Uterus (tissue), 2 donors: ENCODE data around the gene ARHGEF4.

Source experiments
- POLR2A ChIP-seq, 2 donors: fragments of 450-650 bp; IDR thresholded peaks; one replicate each; pipeline ENCODE4 v1.6.1; 2016; ENCODE audit warnings: antibody characterized with exemption in 2 of 2, mild to moderate bottlenecking in 1 of 2, moderate library complexity in 1 of 2
- TF ChIP-seq, protein P1 (sequence below), 4 experiments: fragments of 200-600 bp in 2 of 4; fragments of 450-650 bp in 2 of 4; sonication (generic) in 2 of 4; IDR thresholded peaks; one replicate each; pipeline ENCODE4 v1.5.1; 2016 to 2019; ENCODE audit warnings: antibody characterized with exemption in 4 of 4, mild to moderate bottlenecking in 2 of 4, moderate library complexity in 1 of 4

DNA sequence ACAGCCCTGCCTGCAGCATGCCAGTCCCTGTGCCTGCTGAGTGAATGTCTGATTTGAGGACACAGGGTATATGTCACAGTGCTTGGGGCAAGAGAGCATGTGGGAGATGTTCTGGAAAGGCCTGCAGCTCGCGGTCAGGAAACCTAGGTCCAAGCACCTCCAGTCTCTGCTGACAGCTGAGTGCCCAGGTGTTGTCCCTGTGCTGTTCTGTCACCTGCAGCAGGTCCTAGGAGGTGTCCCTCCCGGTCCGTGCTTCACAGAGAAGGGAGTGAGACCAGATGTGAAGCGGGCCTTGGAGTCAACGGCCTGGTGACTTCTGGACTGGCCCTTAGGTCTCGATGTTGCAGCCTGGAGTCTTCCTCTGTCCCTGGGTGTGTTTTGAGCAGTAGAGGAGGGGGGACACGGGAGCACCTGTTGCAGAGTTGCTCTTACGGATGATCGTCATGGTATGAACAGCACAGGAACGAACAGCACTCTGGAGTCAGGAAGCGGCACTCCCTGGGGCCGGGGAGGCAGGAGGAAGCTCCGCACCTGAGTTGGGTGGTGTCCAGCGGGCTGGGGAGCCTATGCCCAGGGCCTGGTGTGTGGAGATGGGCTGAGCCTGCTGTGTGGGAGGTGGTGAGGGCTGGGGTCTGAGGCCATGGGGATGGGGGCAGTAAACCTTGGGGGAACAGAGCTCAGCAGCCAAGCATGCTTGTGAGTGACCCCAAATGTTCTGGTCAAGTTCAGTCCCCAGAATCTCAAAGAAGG is 21.6 kb upstream of the ARHGEF4 start:
- TF ChIP-seq, protein P1, sequence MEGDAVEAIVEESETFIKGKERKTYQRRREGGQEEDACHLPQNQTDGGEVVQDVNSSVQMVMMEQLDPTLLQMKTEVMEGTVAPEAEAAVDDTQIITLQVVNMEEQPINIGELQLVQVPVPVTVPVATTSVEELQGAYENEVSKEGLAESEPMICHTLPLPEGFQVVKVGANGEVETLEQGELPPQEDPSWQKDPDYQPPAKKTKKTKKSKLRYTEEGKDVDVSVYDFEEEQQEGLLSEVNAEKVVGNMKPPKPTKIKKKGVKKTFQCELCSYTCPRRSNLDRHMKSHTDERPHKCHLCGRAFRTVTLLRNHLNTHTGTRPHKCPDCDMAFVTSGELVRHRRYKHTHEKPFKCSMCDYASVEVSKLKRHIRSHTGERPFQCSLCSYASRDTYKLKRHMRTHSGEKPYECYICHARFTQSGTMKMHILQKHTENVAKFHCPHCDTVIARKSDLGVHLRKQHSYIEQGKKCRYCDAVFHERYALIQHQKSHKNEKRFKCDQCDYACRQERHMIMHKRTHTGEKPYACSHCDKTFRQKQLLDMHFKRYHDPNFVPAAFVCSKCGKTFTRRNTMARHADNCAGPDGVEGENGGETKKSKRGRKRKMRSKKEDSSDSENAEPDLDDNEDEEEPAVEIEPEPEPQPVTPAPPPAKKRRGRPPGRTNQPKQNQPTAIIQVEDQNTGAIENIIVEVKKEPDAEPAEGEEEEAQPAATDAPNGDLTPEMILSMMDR (IDR thresholded peaks at IDR 0.05): no peak
- no peak for TF ChIP-seq POLR2A (IDR thresholded peaks at IDR 0.05)
